BE2C (cell line): ENCODE results near the gene CREB3L1.
A peak's percentile ranks its signal among the peaks of the same experiment; 100 is the strongest.

Experiments
- DNase-seq: peaks from one replicate; pipeline ENCODE4 v3.0.0-alpha.2; 2020
- H3K27me3 ChIP-seq: fragments of 250-450 bp; sonication (Bioruptor Pico); 2 replicates; pipeline ENCODE4 v1.5.1; 2020; ENCODE audit warnings: mild to moderate bottlenecking
- H3K36me3 ChIP-seq: fragments of 250-450 bp; sonication (Bioruptor Pico); 2 replicates; pipeline ENCODE4 v1.5.1; 2020; ENCODE audit warnings: mild to moderate bottlenecking
- H3K4me1 ChIP-seq: fragments of 250-450 bp; sonication (Bioruptor Pico); 2 replicates; pipeline ENCODE4 v1.5.1; 2020
- H3K4me3 ChIP-seq: 2 replicates; pipeline ENCODE4 v1.5.1; 2011; ENCODE audit warnings: low read depth, low read length
- H3K9me3 ChIP-seq: fragments of 250-450 bp; sonication (Bioruptor Pico); 2 replicates; pipeline ENCODE4 v1.5.1; 2020
- TF ChIP-seq, protein P1 (sequence below): IDR thresholded peaks from 2 replicates; pipeline ENCODE4 v1.5.1; 2012; ENCODE audit warnings: mild to moderate bottlenecking, low read depth, low read length

The CREB3L1 gene

DNA sequence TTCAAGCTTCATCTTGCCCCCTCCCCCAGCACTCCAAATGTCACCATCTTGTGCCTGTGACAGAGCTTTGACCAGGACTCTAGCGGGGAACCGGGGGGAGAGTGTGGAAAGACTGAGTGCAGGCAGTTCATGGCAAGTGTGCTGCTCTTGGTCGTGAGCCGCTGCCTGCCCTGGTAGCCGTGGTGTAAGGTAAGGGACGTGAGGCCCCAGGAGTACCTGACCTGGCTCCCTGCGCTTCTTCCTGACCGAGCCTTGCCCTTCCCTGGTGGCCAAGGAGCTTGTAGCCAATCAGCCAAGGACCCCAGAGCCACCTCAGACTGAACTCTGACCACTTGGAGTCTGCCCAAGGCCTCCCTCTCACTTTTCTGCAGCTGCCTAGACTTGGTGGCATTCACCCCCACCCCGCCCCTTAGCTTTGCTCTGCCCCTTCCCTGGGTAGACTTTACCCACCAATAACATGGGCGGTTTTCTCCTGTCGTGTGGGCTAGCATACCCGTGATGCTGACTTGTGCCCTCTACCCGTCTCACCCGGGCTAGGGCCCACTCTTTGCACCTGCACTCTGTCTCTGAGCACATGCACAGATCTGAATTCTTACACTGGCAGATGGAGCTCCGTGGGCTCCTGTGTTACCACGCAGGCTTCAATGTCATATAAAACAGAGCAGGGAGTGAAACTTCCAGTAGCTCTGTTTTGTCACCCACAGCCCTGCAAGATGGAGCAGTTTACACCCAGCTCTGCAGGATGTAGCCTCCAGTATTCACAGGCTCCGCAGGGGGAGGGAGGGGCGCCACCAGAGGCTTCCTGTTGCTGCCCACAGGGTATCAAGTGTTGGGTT lies 71.3 kb downstream of the CREB3L1 start:
- TF ChIP-seq, protein P1, sequence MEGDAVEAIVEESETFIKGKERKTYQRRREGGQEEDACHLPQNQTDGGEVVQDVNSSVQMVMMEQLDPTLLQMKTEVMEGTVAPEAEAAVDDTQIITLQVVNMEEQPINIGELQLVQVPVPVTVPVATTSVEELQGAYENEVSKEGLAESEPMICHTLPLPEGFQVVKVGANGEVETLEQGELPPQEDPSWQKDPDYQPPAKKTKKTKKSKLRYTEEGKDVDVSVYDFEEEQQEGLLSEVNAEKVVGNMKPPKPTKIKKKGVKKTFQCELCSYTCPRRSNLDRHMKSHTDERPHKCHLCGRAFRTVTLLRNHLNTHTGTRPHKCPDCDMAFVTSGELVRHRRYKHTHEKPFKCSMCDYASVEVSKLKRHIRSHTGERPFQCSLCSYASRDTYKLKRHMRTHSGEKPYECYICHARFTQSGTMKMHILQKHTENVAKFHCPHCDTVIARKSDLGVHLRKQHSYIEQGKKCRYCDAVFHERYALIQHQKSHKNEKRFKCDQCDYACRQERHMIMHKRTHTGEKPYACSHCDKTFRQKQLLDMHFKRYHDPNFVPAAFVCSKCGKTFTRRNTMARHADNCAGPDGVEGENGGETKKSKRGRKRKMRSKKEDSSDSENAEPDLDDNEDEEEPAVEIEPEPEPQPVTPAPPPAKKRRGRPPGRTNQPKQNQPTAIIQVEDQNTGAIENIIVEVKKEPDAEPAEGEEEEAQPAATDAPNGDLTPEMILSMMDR = no peak
- Histone ChIP-seq H3K9me3 (no peaks in the 10 kb centered on the region), H3K27me3 (no peaks in the 10 kb centered on the region), H3K4me1 (peaks cover 2% of the 10 kb centered on the region; the same call in 1 of the 2 replicates), H3K4me3 (peak overlapping the region; percentile 67), H3K36me3 (no peaks in the 10 kb centered on the region)
- DNase-seq = no peak

DNA sequence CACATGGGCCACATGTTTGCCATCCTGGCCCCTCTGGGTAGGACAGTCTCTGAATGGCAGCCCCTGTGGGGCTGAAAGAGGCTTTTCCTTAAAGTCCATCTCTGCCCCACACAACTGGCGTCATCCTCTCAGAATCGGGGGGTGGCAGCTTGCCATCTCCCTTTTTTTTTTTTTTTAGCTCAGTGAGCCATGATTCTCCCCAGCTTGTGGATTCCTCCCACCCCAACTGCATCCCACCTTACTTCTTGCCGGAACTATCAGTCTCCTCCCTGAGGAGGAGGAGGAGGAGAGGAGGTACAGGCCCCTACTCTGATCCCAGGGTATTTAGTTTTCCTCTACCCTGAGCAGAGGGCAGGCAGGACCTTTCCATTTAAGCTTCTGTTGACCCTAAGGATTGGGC lies 73.2 kb downstream of the CREB3L1 start:
- no peaks in the 10 kb centered on the region for H3K9me3 ChIP-seq
- H3K4me1 ChIP-seq = peaks cover 2% of the 10 kb centered on the region; the same call in 1 of the 2 replicates

DNA sequence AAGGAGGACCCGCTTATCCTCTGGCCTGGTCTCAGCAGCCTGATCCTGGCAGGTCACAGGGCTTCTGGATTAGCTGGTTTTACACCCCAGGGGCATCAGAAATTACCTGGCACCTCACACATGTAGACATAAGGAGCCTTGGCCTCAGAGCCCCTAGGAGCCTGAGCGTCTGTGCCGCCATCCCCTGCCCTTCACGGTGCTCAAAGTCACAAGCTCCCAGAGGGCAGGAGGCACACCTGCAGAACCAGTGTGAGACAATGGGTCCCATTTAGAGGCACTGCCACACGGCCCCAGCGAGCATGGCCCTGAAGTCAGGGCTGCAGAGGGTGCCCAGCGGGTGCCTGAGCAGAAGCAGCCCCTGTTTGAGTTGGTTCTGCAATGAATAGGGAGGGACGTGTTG lies 73.7 kb downstream of the CREB3L1 start:
- TF ChIP-seq, protein P1 = no peak
- H3K27me3 ChIP-seq = no peaks in the 10 kb centered on the region
- no peak overlapping the region for H3K4me3 ChIP-seq
- no peaks in the 10 kb centered on the region for H3K9me3 ChIP-seq
- H3K36me3 ChIP-seq = no peaks in the 10 kb centered on the region
- no peak for DNase-seq
- peaks cover 2% of the 10 kb centered on the region; the same call in 1 of the 2 replicates for H3K4me1 ChIP-seq

More for the DNA sequence above, 73.2 kb downstream of the CREB3L1 start:
- no peaks in the 10 kb centered on the region for H3K36me3 ChIP-seq
- TF ChIP-seq, protein P1 = no peak
- H3K27me3 ChIP-seq = no peaks in the 10 kb centered on the region
- DNase-seq = no peak
- H3K4me3 ChIP-seq = no peak overlapping the region

DNA sequence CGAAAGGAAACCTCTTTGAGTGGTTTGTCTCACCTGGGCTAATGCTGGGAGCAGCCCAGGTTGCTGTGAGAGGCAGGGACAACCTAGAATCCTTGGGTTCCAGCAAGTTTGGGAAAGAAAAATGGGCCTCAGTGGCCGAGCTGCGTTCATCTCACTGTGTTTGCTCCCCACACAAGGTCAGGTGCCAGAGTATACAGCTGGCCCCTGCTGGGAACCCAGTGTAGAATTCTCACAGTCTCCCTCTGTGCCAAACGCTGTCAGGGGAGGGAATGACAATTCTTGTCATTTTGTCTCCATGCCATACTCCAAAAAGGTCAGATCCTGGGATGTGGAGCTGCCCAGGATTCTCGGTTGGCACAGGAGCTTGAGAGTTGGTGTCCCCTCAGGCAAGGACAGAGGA lies 74.1 kb downstream of the CREB3L1 start:
- TF ChIP-seq, protein P1 = no peak
- Histone ChIP-seq H3K27me3 (no peaks in the 10 kb centered on the region), H3K9me3 (no peaks in the 10 kb centered on the region), H3K4me3 (no peak overlapping the region), H3K36me3 (no peaks in the 10 kb centered on the region), H3K4me1 (peaks cover 2% of the 10 kb centered on the region; the same call in 1 of the 2 replicates)
- DNase-seq = no peak

DNA sequence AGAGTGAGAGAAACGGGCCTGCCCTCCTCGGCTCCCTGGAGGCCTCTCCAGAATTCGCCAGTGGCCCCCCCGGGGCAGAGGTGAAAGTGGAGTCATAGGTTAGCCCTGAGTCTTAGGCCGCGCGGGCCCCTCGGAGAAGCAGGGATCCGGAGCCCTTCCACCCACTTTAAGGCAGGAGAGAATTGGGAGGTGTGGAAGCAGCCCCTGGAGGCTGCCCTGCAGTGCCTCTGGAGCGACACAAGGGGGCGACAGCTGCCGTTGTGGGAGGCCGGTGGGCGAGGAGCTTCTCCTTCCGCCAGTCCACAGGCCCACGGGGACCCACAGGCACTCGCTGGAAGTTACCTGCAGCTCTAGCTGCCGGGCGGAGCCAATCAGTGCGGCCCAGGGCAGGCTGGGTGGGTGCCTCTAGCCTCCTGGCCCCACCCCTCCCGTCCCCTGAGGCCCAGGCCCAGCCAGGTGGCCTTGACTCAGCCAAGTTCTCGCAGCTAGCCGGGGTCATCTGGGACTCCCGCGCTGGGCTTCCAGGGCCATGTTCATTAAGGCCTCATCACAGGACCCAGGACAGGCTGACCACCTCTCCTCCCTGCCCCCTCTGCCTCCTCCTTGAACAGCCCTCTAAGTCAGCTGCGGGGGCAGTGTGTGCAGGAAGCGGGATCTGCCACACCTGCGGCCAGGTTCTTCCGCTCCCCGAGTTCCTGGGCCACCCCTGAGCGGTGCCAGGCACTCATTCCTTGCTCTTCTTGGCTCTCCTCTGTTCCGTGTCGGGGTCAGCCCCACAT lies 74.8 kb downstream of the CREB3L1 start:
- H3K27me3 ChIP-seq = no peaks in the 10 kb centered on the region
- H3K4me1 ChIP-seq = peaks cover 2% of the 10 kb centered on the region; the same call in 1 of the 2 replicates
- DNase-seq = peak; percentile 53
- H3K36me3 ChIP-seq = no peaks in the 10 kb centered on the region
- H3K4me3 ChIP-seq = no peak overlapping the region
- TF ChIP-seq, protein P1 = peak; percentile 70
- H3K9me3 ChIP-seq = no peaks in the 10 kb centered on the region
